Adipose tissue (tissue), 3 donors: Measurements from ENCODE around the gene ZDHHC7. TPM values are rescaled to one million over a fixed set of nuclear protein-coding genes. Genes with fewer than 3 reads are reported as not detected.

Experiments
- H3K27ac ChIP-seq: one replicate; pipeline ENCODE4 v1.5.1; 2013; ENCODE audit warnings: low read depth, low read length
- WGBS, 3 donors: extraction: QIAGEN DNeasy Blood & Tissue Kit; methylation state at CpG; one replicate each; pipeline ENCODE4 v1.1.7; 2013; 5-methylcytosine and 5-hydroxymethylcytosine counted together
- polyA plus RNA-seq, 3 donors: library from polyadenylated mRNA; stranded (reverse); fragments of 200-250 nt; gene quantifications; one replicate each; pipeline ENCODE4 v1.2.3, GENCODE V29; 2013
- donor health status: healthy with polysubstance abuse.
- donor health status: Bipolar disorder and iron deficiency.
- donor health status: healthy.

ZDHHC7 gene
- polyA plus RNA-seq, 3 donors = 13.3 to 29.0 (median 24.3) TPM

DNA sequence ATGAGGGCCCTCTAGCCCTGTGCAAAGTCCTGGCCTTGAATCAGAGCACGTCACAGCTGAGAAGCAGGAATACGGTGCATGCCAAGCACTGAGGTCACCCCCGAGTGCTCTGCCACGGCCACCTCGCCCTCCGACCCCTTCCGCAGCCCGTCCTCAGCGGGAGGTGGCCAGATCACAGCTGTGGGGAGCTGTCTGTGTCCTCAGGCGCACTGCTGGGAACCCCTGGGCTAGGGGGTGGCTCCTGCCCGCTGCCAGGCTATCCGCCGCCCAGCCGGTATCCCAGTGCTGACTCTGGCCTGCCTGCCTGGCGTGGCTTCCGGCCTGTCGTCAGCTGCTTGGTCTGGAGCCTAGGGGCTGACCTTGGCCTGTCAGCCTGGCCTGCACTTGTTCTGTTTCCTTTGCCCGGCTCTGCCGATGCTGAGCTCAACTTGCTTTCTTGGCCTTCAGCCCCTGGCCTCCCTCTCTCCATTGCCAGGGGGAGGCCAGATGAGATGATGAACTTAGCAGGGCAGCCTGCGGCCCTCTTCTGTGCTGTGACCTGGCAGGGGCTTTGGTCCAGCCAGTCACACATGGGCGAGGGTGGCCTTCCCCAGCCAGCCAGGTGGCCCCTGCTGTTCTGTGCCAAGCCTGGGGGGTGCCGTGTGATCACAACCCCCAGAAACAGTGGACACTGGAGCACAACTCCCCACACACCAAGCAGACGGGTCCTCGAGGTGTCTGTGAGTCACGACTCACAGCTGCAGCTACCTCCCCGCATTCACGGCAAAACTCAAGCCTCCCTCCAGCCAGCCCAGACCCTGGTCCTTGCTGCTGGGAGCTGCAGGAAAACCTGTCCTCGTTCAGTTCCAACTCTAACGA, 77.3 kb downstream of the ZDHHC7 start:
- WGBS, 3 donors = 30 to 65% (median 58%) methylated on average over 29 of the region's 29 CpGs
- no peak overlapping the region for H3K27ac ChIP-seq

DNA sequence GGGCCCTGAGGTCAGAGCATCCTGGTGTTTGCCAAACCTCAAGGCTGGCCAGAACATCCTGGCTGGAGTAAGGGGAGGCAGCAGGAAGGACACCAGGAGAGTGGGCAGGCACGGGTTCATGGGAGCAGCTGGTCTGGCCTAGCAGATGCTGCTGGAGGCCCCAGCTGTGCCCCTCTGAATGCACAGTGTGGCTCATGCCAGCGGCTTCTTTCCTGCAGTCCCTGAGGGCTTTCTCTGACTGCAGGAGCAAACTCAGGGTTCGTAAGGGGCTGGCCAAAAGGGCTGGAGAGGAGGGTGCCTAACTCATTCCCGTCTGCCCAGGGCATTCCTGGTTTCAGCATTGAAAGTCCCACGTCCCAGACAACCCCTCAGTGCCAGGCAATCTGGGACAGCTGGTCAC, 78.7 kb downstream of the ZDHHC7 start:
- 77 to 90% (median 84%) methylated on average over 5 of the region's 5 CpGs for WGBS, 3 donors
- H3K27ac ChIP-seq = no peak overlapping the region

GRCh38 chr16:84931506-84931905, 79.8 kb downstream of the ZDHHC7 start:
- no peak overlapping the region for H3K27ac ChIP-seq
- WGBS, 3 donors = 86 to 95% (median 87%) methylated on average over 8 of the region's 8 CpGs

GRCh38 chr16:84931107-84931494, 80.2 kb downstream of the ZDHHC7 start:
- H3K27ac ChIP-seq = no peak overlapping the region

GRCh38 chr16:84930298-84931106, 80.8 kb downstream of the ZDHHC7 start:
- 73 to 87% (median 80%) methylated on average over 8 of the region's 8 CpGs for WGBS, 3 donors
- no peak overlapping the region for H3K27ac ChIP-seq

More at GRCh38 chr16:84931107-84931494, 80.2 kb downstream of the ZDHHC7 start:
- 82 to 93% (median 88%) methylated on average over 4 of the region's 4 CpGs for WGBS, 3 donors

GRCh38 chr16:84929421-84930297, 81.7 kb downstream of the ZDHHC7 start:
- WGBS, 3 donors = 46 to 79% (median 60%) methylated on average over 36 of the region's 36 CpGs
- H3K27ac ChIP-seq = no peak overlapping the region

- no peak overlapping the region for H3K27ac ChIP-seq
- WGBS, 3 donors = 40 to 47% (median 43%) methylated on average over 16 of the region's 16 CpGs
Observed at GRCh38 chr16:84928679-84929420, 82.5 kb downstream of the ZDHHC7 start.

- no peak overlapping the region for H3K27ac ChIP-seq
- WGBS, 3 donors = 66 to 79% (median 69%) methylated on average over 33 to 34 of the region's 34 CpGs
Observed at GRCh38 chr16:84927621-84928591, 83.4 kb downstream of the ZDHHC7 start.

- H3K27ac ChIP-seq = no peak overlapping the region
- WGBS, 3 donors = 47 to 77% (median 51%) methylated on average over 7 of the region's 7 CpGs
Observed at GRCh38 chr16:84926462-84926861, 84.9 kb downstream of the ZDHHC7 start.

DNA sequence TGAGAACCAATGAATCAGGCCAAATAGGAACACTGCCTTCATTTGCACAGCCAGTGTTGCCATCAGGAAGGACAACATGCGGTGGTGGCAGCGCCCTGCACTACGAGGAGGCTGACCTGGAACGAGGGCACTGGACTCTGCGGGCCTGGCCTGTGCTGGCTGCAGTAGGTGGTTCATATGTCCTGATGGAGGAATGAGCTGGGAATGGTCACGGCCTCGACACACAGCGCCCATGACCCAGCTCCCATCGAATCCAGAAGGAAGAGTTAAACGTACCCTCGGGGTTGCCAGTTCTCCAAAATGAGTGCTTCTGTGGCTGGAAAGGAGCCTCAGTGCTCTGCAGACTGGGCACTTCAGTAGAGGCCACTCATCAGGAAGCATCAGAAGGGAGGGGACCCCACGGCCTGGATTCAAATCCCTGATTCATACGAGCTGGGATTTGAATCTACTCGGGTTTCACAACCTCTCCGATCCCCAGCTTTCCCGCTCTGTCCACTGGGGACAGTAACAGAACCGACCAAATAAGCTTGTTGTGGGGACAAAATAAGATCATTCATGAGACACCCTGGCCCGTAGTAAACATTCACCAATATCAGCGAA, 85.5 kb downstream of the ZDHHC7 start:
- WGBS, 3 donors = 82 to 90% (median 82%) methylated on average over 19 of the region's 19 CpGs
- no peak overlapping the region for H3K27ac ChIP-seq

DNA sequence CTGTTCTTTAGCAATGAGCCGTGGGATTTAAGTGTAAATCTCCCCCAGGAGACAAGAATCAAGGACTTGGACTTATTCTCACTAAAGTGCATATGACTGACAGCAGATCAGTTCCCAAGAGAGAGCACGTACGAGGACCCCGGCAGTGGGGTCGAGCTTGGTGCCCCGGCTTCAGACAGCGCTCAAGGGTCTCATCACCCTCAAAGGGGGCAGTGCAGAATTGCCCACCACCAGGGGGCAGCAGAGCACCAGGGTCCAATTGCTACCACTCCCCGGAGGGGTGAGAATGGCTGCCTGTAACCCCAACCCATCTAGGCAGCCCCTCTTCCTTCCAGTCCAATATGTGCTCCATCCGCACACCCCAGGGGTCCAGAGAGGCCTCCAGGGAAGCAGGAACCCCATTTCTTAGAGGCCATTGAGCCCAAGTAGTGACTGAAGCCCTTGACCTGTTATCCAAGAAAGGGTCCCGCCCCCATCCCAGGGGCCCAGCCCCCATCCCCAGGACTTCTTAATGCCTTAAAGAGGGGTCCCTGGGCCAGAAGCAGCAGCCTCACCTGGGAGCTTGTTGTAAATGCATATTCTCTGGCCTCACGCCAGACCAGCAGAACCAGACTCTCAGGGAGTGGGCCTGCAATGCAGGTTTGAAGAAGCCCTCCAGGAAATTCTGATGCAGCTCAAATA, 86.1 kb downstream of the ZDHHC7 start:
- 59 to 65% (median 64%) methylated on average over 11 of the region's 11 CpGs for WGBS, 3 donors
- no peak overlapping the region for H3K27ac ChIP-seq

DNA sequence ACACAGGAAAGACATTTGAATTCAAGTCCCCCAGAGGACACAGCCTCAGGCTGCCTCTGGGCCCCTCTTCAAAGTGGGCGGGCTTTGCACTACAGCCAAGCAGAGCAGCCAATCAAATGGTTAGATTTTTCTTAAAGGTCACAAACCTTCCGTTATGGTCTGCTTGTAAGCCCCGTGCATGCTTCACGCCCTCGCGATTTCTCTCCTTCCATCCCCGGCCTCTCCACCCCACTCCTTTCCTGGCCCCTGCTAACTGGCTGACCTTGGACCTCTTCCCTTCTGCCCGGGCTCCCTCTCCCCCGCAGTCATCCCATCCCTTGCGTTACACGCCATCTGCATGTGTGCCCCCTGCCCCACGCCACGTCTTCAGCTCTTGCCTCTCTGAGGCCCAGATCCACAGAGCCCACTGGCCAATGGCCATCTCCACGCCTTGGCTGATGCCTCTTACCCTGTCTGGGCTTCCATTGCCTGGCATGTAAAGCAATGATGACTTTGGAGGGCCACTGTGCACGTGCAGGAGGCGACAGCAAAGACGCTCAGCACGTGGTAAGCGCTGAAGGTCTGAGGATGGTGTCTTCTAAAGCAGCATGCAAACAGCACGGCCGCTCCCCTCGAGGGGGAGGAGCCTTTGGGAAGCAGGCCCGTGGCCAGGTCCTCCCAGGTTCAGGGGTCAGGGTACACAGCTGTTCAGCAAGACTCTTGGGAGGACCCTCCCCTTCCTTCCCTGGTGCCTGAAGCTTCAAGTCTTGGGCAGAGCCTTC, 86.8 kb downstream of the ZDHHC7 start:
- no peak overlapping the region for H3K27ac ChIP-seq
- WGBS, 3 donors = 55 to 67% (median 59%) methylated on average over 23 of the region's 23 CpGs
